NK-92 (cell line): ENCODE data around the gene DTNA.

Source experiments
- DNase-seq: peaks from one replicate; lab custom pipeline; 2025; ENCODE audit not compliant: unreplicated experiment; lab: John Stamatoyannopoulos, UW

DTNA gene

DNA sequence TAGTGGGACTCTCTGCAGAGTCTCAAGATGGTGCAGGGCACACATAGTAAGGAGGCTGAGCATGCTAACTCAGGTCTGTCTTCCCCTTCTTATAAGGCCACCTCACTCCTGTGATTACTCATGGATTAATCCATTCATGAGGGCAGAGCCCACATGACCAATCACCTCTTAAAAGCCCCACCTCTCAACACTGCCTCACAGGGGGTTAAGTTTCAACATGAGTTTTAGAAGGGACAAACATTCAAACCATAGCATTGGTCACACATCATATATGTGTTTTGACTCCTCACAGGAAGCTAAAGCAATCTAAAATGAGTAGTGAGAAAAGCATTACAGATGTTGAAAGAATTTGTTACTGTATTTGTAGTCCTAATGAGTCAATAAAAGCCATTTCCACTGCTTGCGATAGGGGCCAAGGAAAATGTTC, 57.5 kb downstream of the DTNA start:
- no peak for DNase-seq

DNA sequence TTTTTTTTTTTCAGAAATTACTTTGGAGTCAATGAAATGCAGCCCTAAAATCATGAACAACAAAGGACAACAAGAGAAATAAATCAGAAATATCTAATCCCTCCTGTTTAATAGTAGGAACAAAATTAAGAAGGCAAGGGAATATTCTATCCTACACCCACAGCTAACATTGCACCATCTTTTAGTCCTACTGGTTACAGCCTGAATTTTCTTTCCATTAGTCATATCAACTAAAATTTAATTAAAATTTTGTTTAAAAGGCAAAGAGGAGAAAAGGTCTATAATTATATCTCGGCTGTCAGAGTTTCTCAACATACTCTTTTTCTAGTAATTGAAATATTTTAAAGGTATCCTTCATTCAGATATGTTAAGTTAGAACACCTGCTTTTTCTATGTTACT, 61.9 kb downstream of the DTNA start:
- no peak for DNase-seq

DNA sequence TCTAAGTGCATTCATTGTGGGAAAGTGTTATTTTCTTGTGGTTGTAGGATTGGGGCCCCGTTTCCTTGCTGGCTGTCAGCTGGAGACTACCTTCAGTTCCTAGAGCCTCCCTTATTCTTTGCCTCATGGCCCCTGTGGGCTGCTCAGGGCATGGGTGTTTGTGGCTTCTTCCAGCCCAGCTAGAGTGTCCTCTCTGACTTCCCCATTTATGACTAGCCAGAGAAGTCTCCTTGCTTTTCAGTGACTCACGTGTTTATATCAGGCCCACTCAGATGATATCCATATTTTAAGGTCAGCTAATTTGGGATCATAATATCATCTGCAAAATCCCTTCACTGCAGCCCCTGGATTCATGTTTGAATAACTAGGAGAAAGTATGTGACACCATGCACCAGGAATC, 62.8 kb downstream of the DTNA start:
- no peak for DNase-seq

DNA sequence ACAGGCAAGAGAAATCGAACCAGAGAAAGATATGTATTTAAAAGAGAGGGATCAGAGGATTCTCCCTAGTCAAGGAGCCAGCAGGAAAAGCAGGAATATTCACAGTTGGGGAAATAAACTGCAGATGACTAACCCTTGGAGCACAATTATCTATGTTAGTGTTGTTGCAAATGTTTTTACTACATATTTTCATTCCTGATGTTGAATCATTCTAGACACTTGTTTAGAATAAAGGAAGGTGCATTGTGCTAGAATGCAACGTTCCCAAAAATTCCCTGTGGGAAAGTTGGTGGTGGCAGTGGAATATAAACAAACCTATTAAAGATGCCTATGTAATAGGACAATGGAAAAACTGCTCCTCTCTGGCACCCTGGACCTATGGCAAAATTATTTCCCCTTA, 63.3 kb downstream of the DTNA start:
- DNase-seq, result no peak

DNA sequence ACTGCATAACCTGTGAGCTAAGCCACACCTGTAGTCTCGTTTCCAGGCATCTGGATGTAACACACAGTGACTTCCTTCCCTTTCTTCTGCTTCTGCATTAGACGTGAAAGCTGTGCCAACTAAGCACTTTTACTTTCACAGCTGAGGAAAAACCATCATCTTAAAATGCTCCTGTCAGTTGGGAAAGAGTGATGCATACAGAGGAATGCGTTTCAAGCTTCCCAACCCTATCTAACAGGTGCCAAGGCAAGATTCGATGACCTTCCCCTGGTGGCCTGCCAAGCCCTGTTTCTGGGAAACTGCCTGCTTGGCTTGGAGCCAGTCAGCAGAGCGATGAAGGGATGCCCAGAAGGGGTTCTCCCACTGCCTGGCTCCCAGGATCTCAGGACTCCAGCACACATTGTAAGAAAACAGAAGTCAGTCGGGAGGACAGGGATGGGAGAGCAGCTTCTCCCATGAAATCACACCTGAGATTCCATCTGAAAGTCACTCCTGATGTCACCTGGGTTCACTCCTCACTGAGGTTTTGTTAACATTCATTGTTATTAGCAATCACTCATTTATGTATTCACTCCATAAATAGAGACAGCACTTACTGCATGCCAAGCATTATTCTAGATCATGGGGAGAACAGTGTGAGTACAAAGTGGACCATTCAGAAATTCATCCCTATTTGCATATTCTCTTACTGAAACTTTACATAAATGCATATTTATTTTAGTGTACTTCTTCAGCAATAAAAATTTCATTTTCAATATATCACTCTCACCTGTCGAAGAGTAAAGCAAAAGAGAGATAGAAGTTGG, 64.1 kb downstream of the DTNA start:
- no peak for DNase-seq

DNA sequence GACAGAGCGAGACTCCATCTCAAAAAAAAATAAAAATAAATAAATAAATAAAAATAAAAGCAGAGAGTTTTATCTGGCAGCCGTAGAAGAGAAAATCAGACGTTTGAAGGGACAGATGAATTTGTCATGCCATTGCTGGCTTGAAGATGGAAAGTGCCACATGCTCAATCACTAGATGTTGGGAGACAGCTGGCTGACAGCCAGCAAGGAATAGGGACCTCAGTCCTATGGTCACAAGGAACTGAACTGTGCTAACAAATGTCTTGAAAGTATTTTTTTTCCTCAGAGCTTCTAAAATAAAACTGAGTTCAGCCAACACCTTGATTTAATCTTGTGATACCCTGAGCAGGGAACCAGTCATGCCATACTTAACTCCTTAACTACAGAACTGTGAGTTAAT, 65.4 kb downstream of the DTNA start:
- DNase-seq, result no peak

DNA sequence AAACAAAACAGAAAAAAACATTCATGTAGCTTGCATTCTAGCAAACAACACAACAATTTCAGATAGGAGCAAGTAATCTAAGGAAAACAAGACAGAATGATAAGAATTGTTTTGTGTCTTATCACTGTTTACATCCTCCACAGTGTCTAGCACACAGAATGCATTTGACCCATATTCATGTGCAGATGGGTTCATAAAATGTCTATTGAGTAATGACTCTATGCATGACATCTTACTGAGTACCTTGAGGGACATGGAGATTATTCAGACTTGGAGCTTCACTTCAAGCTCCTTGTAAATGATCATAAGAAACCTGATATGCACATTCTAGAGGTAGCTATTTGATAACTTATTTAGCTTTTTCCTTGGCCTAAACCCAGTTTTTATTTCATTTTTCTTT, 69.0 kb downstream of the DTNA start:
- DNase-seq, result no peak

DNA sequence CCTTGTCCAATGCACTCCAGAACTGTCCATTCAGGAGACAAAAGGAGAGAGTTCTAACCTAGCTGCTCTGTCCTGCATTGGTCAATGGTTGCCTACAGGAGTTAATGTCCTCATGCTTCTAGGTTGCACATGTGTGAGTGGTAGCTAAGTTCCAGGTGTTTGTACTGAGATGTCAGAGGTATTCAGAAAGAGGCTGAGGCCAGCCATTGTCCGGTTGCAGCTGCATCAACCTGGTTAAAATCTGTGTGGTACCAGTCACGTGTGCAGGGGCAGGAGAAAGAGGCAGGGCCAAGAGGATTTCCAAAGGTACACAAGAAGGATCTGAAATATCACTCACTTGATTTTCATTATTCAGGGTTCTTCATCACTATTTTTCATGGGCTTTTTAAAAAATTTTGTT, 70.8 kb downstream of the DTNA start:
- no peak for DNase-seq

DNA sequence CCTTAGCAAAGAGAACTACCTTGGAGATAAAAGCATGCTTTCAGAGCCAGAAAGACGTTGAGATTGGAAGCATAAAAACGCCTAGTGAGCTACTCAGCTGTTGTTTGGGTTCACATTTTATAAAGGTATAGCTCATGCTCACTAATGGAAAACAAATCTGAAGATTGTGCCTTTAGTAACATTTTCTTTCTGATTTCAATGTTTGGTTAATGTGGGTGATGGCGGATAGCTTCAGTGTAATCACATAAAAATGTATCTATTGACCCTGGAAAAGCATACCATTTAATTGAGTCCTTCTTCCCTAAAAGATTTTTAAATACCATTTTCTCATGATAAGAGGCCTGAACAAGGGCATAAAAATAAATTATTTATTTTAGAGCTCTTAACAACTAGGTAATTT, 73.4 kb downstream of the DTNA start:
- DNase-seq, result no peak

DNA sequence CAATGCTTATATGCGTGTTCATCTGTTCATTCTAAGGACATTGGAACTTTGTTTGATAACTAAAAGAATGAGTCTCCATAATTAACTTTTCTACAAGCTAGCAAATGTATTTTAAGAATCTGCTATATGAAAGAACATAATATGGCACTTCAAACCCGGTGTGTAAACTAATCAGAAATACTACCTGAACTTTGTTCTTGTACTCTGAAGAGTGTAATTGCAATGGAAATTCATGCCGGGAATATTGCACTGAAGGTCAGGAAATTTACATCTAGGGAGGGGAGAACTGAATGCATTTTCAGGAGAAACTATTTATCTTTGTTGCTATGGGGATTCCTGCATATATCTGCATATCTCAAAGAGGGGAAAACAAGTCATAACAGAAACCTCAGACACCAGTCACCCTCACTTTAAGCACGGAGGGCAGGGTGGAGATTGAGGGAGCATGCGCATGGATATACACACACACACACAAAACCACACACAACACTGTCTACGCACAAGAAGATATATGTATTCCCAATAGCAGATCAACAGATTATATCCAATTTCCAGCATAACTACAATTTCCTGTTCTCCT, 76.2 kb downstream of the DTNA start:
- DNase-seq, result no peak

DNA sequence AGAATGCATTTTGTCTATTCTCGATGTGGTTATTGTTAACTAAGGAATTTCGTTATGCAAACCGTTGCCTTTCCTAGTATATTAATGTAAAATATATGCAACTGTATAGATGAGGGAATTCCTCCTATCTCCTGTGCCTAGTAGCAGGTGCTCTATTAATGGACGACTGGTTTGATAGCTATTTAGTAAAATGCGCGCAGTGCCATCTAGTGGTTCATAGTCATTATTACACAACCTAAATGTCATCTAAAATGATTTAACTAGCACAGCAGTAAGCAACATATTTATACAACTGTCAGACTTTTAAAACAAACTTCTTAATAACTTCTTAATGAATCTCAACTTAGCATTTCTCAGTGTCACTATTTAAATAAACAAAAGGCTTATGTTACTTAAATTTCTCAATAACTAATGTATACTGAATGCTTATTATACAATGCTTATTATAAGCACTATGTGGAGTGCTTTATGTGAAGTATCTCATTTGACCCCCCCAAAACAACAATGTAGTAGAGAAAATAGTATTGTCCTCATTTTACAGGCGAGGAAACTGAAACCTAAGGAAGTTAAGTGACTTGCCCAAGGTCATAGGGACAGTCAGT, 77.9 kb downstream of the DTNA start:
- no peak for DNase-seq

DNA sequence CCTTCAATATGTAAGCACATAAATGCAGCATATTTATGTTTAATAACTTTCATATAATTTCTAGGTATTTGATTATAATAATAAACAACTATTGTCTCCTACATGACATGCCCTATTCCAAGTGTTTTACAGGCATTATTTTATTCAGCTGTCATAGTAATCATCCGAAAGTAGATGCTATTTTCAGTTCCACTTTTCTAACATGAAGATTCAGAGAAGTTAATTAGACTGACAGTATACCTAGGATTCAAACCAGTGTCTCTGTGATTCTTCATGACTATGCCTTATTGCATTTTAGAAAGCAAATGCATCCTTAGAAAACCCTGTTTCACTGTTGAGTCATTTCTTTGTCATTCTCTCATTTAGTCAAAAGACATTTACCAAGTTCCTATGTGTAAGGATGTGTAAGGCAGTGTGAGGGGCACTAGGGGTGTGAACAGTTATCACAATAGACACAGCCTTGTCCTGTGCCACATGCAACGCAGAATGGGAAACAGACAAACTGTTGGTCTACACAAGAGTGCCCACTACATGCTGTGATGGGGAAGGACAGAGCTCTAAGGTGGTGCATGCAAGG, 79.8 kb downstream of the DTNA start:
- no peak for DNase-seq

DNA sequence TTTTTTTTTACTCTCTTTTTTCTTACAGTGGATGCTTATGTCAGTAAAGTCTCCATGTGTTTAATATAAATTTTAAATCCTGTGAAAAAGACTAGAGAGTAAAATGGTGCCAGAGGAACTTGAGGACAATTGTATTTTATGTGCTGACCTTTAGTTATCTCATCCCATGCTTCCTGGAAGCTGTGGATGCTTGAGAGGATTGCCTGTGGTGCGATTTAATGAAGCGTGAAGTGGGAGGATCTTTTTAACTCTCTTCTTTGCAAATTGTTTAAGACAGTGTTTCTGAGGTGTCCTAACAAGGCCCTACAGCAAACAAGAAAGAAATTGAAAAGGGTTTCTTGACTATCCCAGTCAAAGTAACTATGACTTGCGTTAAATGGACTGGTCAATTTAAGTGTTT, 84.2 kb downstream of the DTNA start:
- DNase-seq, result no peak

DNA sequence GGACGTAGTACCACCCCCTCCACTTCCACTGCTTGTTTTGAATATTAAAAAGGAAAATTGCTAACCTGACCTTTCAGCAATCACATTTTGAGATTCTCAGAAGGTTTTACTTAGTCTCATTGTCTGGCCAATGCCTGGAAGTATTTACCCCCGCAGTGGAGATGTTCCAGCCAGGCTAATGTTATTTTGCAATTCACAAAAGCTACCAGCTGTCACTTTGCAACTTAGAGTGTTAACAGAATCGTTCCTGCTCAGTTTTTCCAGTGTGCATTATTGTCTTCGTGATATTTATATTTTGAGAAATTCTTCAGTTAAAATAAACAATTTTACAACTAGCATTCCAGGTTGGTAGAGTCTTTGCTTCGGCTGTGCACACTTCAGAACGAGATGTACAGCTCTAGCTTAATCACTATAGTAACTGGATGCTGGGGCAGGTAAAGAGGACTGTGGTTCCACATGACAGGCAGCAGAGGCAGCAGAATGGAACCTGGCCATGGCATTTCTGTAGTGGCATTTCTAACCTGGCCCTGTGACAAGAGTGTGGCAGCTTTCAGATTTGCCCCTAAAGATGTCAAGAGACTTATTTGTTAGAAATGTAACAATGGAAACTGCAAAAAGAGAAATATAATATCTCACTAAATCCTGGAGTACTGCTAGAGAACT, 85.1 kb downstream of the DTNA start:
- DNase-seq, result no peak

DNA sequence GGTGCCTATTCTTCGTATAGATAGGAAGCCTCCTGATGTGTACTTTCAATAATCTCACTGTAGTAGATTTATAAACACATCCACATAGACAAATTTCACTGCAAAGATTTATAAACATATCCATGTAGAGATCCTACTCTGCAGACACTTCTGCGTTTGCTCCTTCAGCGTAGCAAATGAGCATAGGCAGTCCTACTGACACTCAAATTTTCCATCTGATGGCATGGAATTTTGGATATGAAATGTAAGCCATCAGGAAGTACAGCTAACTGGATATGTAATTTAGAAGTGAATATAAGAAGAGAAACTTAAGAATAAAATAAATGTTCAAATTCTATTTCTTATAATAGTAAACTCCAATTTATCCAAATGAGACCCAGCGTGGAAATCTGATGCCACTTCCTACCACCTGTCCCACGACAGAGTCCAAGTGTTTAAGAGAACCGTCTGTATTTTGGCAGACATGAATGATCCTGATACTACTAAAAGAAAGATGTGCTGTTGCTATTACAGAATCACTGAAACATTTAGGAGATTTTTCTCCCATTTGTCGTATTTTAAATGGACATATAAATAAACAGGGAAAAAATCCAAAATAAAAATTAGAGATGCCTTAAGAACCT, 86.0 kb downstream of the DTNA start:
- DNase-seq, result no peak

DNA sequence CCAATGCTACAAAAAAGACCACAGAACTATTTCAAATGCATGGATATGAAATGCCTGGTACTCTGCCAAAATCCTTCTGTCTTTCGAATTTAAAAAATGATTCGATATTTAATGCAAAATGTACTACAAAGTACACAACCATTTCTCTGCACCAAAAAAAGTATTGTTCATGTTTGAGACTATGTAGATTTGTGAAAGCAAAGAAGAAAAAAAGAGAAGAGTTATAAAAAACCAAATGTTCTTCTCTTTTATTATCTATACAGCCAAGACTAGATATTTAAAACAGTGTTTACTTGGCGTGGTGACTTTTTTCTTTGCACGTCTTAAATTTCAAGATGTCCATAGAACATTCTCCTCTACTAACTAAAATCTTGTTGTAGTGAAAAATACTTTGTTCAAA, 89.2 kb downstream of the DTNA start:
- DNase-seq, result no peak

DNA sequence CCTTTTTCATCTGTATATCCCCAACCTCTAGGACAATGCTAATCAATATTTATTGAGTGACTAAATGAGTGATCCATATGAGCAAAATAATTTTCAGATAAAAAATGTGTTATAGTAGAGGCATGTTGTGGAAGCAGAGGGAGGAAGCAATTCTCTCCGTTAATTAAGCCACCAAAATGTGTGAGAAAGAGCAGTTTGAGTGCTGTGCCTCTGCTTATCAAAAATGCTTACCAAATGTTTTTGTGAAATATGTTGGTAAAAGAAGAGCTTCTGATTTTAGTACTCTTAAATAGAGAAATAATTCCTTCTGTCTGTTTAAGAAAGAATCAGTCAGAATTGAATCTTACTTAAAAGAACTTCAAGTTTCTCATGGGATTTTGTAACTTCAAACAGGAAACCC, 90.3 kb downstream of the DTNA start:
- DNase-seq, result no peak

DNA sequence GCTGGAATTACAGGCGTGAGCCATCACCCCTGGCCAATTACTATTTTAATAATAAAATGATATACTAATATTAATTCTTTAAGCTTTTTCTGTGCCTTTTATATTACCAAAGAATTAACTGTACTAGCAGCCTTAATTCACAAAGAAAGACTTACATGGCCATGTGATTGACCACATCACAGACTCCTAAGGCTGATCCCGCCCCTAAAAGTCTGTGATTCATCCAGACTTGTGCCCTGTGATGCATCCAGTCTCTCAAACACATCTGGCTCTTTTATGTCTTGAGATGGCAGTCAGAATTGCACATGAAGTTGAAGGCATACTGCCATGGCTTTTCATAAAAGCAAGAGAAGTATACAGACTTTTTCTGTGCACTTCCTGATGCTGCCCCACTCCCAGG, 91.7 kb downstream of the DTNA start:
- DNase-seq, result no peak

DNA sequence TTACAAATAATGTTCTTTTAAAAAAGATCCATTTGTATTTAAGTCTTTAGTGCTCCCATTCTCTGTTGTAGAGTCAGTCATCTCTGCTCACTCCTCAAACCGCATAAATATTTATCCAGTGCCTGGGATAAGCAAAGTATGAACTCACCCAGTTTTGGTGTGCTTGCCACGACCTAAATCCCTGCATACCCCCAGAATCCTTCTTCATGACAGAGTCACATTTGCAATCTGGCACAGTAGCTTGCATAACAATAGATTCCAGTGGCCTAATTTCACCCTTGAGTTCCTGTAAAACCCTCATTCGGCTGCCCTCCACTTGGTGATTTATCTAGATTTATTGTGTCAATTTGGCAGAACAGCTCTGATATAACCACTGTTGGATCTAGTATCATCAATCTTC, 92.9 kb downstream of the DTNA start:
- no peak for DNase-seq

DNA sequence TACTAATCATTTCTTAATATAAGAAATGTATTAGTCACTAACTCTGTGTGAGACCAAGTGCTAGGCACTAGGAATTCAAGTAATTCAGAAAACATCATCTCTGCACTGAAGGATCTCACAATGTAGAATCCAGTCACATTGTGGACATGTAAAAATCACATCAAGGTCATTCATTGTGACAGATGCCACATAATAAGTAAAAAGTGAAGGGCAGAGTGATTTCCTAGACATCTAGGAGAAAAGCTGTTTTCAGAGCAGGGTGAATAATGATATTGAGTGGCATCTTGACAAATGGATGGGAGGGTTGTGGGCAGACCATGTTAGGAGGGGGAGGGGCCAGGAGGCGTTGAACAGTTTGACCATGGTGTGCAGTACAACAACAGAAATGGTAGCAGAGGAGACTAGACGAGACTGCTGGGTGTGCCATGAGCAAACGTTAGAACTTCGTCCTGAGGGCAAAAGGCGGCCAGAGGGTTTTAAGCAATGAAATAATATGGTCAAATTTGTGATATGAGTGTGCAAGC, 93.8 kb downstream of the DTNA start:
- DNase-seq, result no peak
